ENCODE results near the gene RPTOR.

RPTOR gene

GRCh38 chr17:80829166-80829813, 284.7 kb downstream of the RPTOR start:
- no peak overlapping the region for H3K27ac ChIP-seq
- TF ChIP-seq, protein P1, sequence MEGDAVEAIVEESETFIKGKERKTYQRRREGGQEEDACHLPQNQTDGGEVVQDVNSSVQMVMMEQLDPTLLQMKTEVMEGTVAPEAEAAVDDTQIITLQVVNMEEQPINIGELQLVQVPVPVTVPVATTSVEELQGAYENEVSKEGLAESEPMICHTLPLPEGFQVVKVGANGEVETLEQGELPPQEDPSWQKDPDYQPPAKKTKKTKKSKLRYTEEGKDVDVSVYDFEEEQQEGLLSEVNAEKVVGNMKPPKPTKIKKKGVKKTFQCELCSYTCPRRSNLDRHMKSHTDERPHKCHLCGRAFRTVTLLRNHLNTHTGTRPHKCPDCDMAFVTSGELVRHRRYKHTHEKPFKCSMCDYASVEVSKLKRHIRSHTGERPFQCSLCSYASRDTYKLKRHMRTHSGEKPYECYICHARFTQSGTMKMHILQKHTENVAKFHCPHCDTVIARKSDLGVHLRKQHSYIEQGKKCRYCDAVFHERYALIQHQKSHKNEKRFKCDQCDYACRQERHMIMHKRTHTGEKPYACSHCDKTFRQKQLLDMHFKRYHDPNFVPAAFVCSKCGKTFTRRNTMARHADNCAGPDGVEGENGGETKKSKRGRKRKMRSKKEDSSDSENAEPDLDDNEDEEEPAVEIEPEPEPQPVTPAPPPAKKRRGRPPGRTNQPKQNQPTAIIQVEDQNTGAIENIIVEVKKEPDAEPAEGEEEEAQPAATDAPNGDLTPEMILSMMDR (IDR thresholded peaks at IDR 0.05): no peak
- H3K4me2 ChIP-seq (ENCODE audit: low read length): no peak overlapping the region
- H3K4me1 ChIP-seq: peaks cover 4% of the 10 kb centered on the region
- no peaks in the 10 kb centered on the region for H3K9me3 ChIP-seq (ENCODE audit: control insufficient read depth, low read length)
- H3K36me3 ChIP-seq (ENCODE audit: control insufficient read depth, insufficient read depth, low read length): no peaks in the 10 kb centered on the region
- no peak overlapping the region for H3K9ac ChIP-seq
- H2AFZ ChIP-seq: no peak overlapping the region
- H3K4me3 ChIP-seq (ENCODE audit: low read depth, low read length): no peak overlapping the region
- H3K79me2 ChIP-seq: no peaks in the 10 kb centered on the region
- H3K27me3 ChIP-seq (ENCODE audit: control insufficient read depth, insufficient read depth, low read length): no peaks in the 10 kb centered on the region

- Histone ChIP-seq H3K4me2 (ENCODE audit: low read length) (no peak overlapping the region), H3K36me3 (ENCODE audit: control insufficient read depth, insufficient read depth, low read length) (no peaks in the 10 kb centered on the region), H3K79me2 (no peaks in the 10 kb centered on the region), H3K27ac (no peak overlapping the region), H3K9me3 (ENCODE audit: control insufficient read depth, low read length) (no peaks in the 10 kb centered on the region), H3K4me1 (peaks cover 4% of the 10 kb centered on the region), H3K4me3 (ENCODE audit: low read depth, low read length) (no peak overlapping the region), H3K9ac (no peak overlapping the region), H2AFZ (no peak overlapping the region), H3K27me3 (ENCODE audit: control insufficient read depth, insufficient read depth, low read length) (no peaks in the 10 kb centered on the region)
- TF ChIP-seq, protein P1 (IDR thresholded peaks at IDR 0.05): no peak
Measured at GRCh38 chr17:80830020-80830780, 285.6 kb downstream of the RPTOR start.

DNA sequence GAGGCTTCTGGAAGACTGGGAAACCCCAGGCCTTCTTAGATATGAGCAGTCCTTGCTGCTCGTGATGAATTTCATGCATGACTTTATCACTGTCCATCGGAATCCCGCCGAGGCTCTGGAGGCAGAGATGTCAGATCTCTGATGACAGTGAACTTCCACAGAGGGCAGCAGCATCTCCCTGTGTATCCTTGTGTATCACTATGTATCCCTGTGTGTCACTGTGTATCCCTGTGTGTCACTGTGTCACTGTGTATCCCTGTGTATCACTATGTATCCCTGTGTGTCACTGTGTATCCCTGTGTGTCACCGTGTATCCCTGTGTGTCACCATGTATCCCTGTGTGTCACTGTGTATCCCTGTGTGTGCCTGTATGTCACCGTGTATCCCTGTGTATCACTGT, 286.9 kb downstream of the RPTOR start:
- H3K4me1 ChIP-seq: peaks cover 4% of the 10 kb centered on the region

GRCh38 chr17:80832266-80832676, 287.6 kb downstream of the RPTOR start:
- no peaks in the 10 kb centered on the region for H3K79me2 ChIP-seq
- H3K9ac ChIP-seq: no peak overlapping the region
- no peaks in the 10 kb centered on the region for H3K9me3 ChIP-seq (ENCODE audit: control insufficient read depth, low read length)
- no peak overlapping the region for H3K4me3 ChIP-seq (ENCODE audit: low read depth, low read length)
- peak overlapping the region; percentile 47 for H3K27ac ChIP-seq
- no peak overlapping the region for H3K4me2 ChIP-seq (ENCODE audit: low read length)
- H3K27me3 ChIP-seq (ENCODE audit: control insufficient read depth, insufficient read depth, low read length): no peaks in the 10 kb centered on the region
- no peak overlapping the region for H2AFZ ChIP-seq
- H3K36me3 ChIP-seq (ENCODE audit: control insufficient read depth, insufficient read depth, low read length): no peaks in the 10 kb centered on the region
- H3K4me1 ChIP-seq: peaks cover 4% of the 10 kb centered on the region
- TF ChIP-seq, protein P1 (IDR thresholded peaks at IDR 0.05): no peak

More for the DNA sequence above, 286.9 kb downstream of the RPTOR start:
- Histone ChIP-seq H3K4me2 (ENCODE audit: low read length) (no peak overlapping the region), H3K79me2 (no peaks in the 10 kb centered on the region), H3K27me3 (ENCODE audit: control insufficient read depth, insufficient read depth, low read length) (no peaks in the 10 kb centered on the region), H3K4me3 (ENCODE audit: low read depth, low read length) (no peak overlapping the region), H3K27ac (no peak overlapping the region), H3K36me3 (ENCODE audit: control insufficient read depth, insufficient read depth, low read length) (no peaks in the 10 kb centered on the region), H2AFZ (no peak overlapping the region), H3K9me3 (ENCODE audit: control insufficient read depth, low read length) (no peaks in the 10 kb centered on the region), H3K9ac (no peak overlapping the region)
- TF ChIP-seq, protein P1 (IDR thresholded peaks at IDR 0.05): no peak

Data from parathyroid adenoma (tissue), 2 donors.